Endothelial cell of umbilical vein (primary cell): Measurements from ENCODE around the gene PPME1. TPM values are rescaled to one million over a fixed set of nuclear protein-coding genes. Genes with fewer than 3 reads are reported as not detected.

Experiments used
- BruUV-seq: library from RNA; stranded (reverse); fragments of 400-500 nt; replicated peaks from 2 replicates; lab custom pipeline; 2021; lab: Mats Ljungman, UMichigan
- CTCF ChIA-PET: fragments of 300-600, 350-600 bp; sonication (Branson Sonifier 250); formaldehyde crosslinking; loops from one replicate; lab custom pipeline; 2021; ENCODE audit warnings: antibody characterized with exemption, inconsistent platforms; lab: Charles Lee
- POLR2A ChIA-PET: fragments of 300-600, 350-600 bp; sonication (Branson Sonifier 250); formaldehyde crosslinking; loops from one replicate; lab custom pipeline; 2021; ENCODE audit warnings: antibody characterized with exemption, inconsistent platforms; lab: Charles Lee
- DNase-seq: peaks from one replicate; pipeline ENCODE4 v3.0.0-alpha.2; 2011; ENCODE audit warnings: low read depth, low spot score
- FAIRE-seq: peaks from 2 replicates; lab custom pipeline; 2011; peaks lifted over from hg19 to GRCh38; lab: Jason Lieb, UNC
- H2AFZ ChIP-seq: 2 replicates; pipeline ENCODE4 v1.6.0; 2012; ENCODE audit warnings: low read depth, low read length, control low read depth, inconsistent platforms
- H3K27ac ChIP-seq: 2 replicates; pipeline ENCODE4 v1.5.1; 2011; ENCODE audit warnings: low read depth, mild to moderate bottlenecking, control low read depth, low read length, moderate library complexity; ENCODE audit not compliant: insufficient read depth
- H3K27me3 ChIP-seq, 2 experiments: 2 replicates each; pipeline versions ENCODE4 v1.6.0 to v1.6.1; 2011; ENCODE audit warnings: low read length in 2 of 2, mixed read lengths in 1 of 2; ENCODE audit not compliant: control insufficient read depth in 2 of 2, insufficient read depth in 2 of 2
- H3K36me3 ChIP-seq, 2 experiments: 2 replicates in 1 of 2; 3 replicates in 1 of 2; pipeline ENCODE4 v1.5.1; 2011; ENCODE audit warnings: low read length in 2 of 2, mild to moderate bottlenecking in 1 of 2, moderate library complexity in 1 of 2; ENCODE audit not compliant: control insufficient read depth in 2 of 2, insufficient read depth in 2 of 2; ENCODE audit errors: extremely low read depth in 1 of 2
- H3K4me1 ChIP-seq: 3 replicates; pipeline ENCODE4 v1.5.1; 2011; ENCODE audit warnings: mild to moderate bottlenecking, low read length; ENCODE audit not compliant: control insufficient read depth, insufficient read depth; ENCODE audit errors: extremely low read depth
- H3K4me2 ChIP-seq: 2 replicates; pipeline ENCODE4 v1.6.1; 2011; ENCODE audit warnings: low read length, control low read depth, mixed read lengths; ENCODE audit not compliant: insufficient read depth
- H3K4me3 ChIP-seq, 3 experiments: fragments of 200-600 bp in 1 of 3; sonication (generic), shearing (Covaris generic) in 1 of 3; replicated peaks in 1 of 3; 2 replicates each; pipeline ENCODE4 v1.5.1; 2011 to 2016; ENCODE audit warnings: control low read depth in 3 of 3, low read length in 3 of 3, mild to moderate bottlenecking in 2 of 3, inconsistent platforms in 1 of 3, low read depth in 1 of 3, moderate library complexity in 1 of 3; ENCODE audit not compliant: insufficient read depth in 1 of 3
- H3K79me2 ChIP-seq: 2 replicates; pipeline ENCODE4 v1.6.0; 2012; ENCODE audit warnings: low read length, inconsistent platforms; ENCODE audit not compliant: control insufficient read depth, insufficient read depth
- H3K9ac ChIP-seq: replicated peaks from 2 replicates; pipeline ENCODE3; 2011; ENCODE audit warnings: low read length, control low read depth; ENCODE audit not compliant: insufficient read depth; ENCODE audit errors: extremely low read depth
- H3K9me1 ChIP-seq: replicated peaks from 3 replicates; pipeline ENCODE4 v1.6.0; 2011; ENCODE audit warnings: mild to moderate bottlenecking, low read length; ENCODE audit not compliant: control insufficient read depth, insufficient read depth; ENCODE audit errors: extremely low read depth
- H3K9me3 ChIP-seq: replicated peaks from 2 replicates; pipeline ENCODE4 v1.5.1; 2012; ENCODE audit warnings: low read length, inconsistent platforms; ENCODE audit not compliant: control insufficient read depth, insufficient read depth
- H4K20me1 ChIP-seq: replicated peaks from 2 replicates; pipeline ENCODE3; 2011; ENCODE audit warnings: mild to moderate bottlenecking, low read length; ENCODE audit not compliant: control insufficient read depth, insufficient read depth; ENCODE audit errors: extremely low read depth
- EZH2 ChIP-seq: IDR thresholded peaks from 2 replicates; pipeline ENCODE4 v1.6.1; 2012; ENCODE audit warnings: borderline replicate concordance, low read depth, mild to moderate bottlenecking, moderate library complexity, low read length, inconsistent platforms; ENCODE audit not compliant: severe bottlenecking
- FOS ChIP-seq: IDR thresholded peaks from 2 replicates; pipeline ENCODE4 v1.6.1; 2011; ENCODE audit warnings: mild to moderate bottlenecking, low read length, moderate library complexity, borderline replicate concordance; ENCODE audit not compliant: insufficient read depth
- GATA2 ChIP-seq: IDR thresholded peaks from 2 replicates; pipeline ENCODE4 v1.7.0; 2011; ENCODE audit warnings: low read depth, mild to moderate bottlenecking, moderate library complexity, mixed read lengths, low read length; ENCODE audit not compliant: insufficient read length, insufficient read depth
- MAX ChIP-seq: IDR thresholded peaks from 2 replicates; pipeline ENCODE4 v1.6.1; 2011; ENCODE audit not compliant: insufficient read depth, insufficient read length
- MYC ChIP-seq: IDR thresholded peaks from one replicate; pipeline ENCODE4 v1.6.1; 2011; ENCODE audit warnings: mild to moderate bottlenecking, low read depth, low read length
- POLR2A ChIP-seq: IDR thresholded peaks from 2 replicates; pipeline ENCODE4 v1.6.1; 2012; ENCODE audit warnings: low read depth, mild to moderate bottlenecking, control low read depth, low read length
- POLR2AphosphoS5 ChIP-seq: IDR thresholded peaks from 2 replicates; pipeline ENCODE4 v1.6.1; 2012; ENCODE audit warnings: low read depth, mild to moderate bottlenecking, control low read depth, low read length, moderate library complexity; ENCODE audit not compliant: insufficient read depth
- dilution Hi-C: fragments of 300-500 bp; cut with MboI; formaldehyde crosslinking; loops from one replicate; pipeline ENCODE4 v1.15.0; 2019; ENCODE audit warnings: low sequenced_read_pairs; ENCODE audit not compliant: extremely low pct_ligation_motif_present
- intact Hi-C: fragments of 100-400 bp; cut with micrococcal nuclease; formaldehyde crosslinking; loops from one replicate; pipeline ENCODE4 v1.10.0; 2022
- polyA plus RNA-seq, 4 experiments: library from polyadenylated mRNA; depleted of rRNA in 3 of 4; stranded (reverse) in 3 of 4; unstranded in 1 of 4; fragments of >200 nt; gene quantifications; 2 replicates each; pipeline versions ENCODE4 v1.2.1 to v1.2.3, GENCODE V29; 2011 to 2012; ENCODE audit warnings: missing spikeins in 1 of 4
- total RNA-seq: library from RNA; stranded (reverse); gene quantifications from 2 replicates; pipeline ENCODE4 v1.2.3, GENCODE V29; 2021

Gene PPME1
- total and polyA plus RNA-seq, 2 donors (not counting 3 experiments of a cell fraction or from before 2014, with no cell fraction given), result 37.2 to 49.9 TPM

- dilution Hi-C loops, result no loop called here
- Histone ChIP-seq H3K27ac (no peak overlapping the region), H2AFZ (no peak overlapping the region), H4K20me1 (peaks cover 2% of the 10 kb centered on the region), H3K79me2 (peaks cover 3% of the 10 kb centered on the region), H3K9me3 (no peaks in the 10 kb centered on the region), H3K9me1 (no peaks in the 10 kb centered on the region), H3K4me3 (no peak overlapping the region), H3K4me2 (peak overlapping the region; percentile 17), H3K27me3 (no peaks in the 10 kb centered on the region), H3K36me3 (peaks cover 0 to 3% of the 10 kb centered on the region in 2 experiments), H3K4me1 (peaks cover 7% of the 10 kb centered on the region), H3K9ac (no peak overlapping the region)
- no TSS peak for BruUV-seq
- DNase-seq, result peak; percentile 11
- intact Hi-C loops, result loop anchor here (1.0 kb wide), 1 partner anchor 36 kb away; no protein-coding TSS in a partner anchor
- FAIRE-seq, result no peak
- POLR2A ChIA-PET, result no interaction called here
- TF ChIP-seq FOS, result peak; percentile 9
- no peak for TF ChIP-seq POLR2A
- CTCF ChIA-PET, result interaction anchor here (0.8 to 1.0 kb wide), 2 partner anchors 8 to 234 kb away, joined by 3 read pairs; no protein-coding TSS in a partner anchor
These were observed 16.3 kb upstream of the PPME1 start for GRCh38 chr11:74154620-74155281.

DNA sequence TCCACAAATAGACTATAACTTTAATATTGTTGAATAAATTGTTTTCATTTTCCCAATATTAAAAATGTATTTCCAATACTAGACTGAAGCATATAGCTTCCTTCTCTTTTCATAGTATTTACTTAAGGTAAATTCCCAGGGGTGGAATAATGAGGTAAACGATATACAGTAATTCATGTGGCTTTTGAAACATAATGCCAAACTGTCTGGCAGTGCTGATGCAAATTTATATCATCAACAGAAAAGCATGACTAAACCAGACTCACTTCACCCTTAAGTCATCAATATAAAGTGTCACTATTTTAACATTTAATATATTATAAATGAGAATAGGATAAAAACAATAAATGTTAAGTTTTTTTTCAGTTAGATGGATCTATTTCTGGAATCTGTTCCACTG, 13.9 kb upstream of the PPME1 start:
- H3K9me3 ChIP-seq, result no peaks in the 10 kb centered on the region
- dilution Hi-C loops (no loop called here), intact Hi-C loops (no loop called here)
- no peak overlapping the region for H3K9ac ChIP-seq
- ChIA-PET CTCF (interaction anchor here (1.2 kb wide), 1 partner anchor 8 kb away, joined by 3 read pairs; no protein-coding TSS in a partner anchor), POLR2A (no interaction called here)
- H3K79me2 ChIP-seq, result peaks cover 3% of the 10 kb centered on the region
- peaks cover 7% of the 10 kb centered on the region for H3K4me1 ChIP-seq
- no peak overlapping the region for H3K4me2 ChIP-seq
- no peaks in the 10 kb centered on the region for H3K27me3 ChIP-seq
- no TSS peak for BruUV-seq
- no peak overlapping the region for H2AFZ ChIP-seq
- DNase-seq, result no peak
- no peak overlapping the region for H3K4me3 ChIP-seq
- H3K9me1 ChIP-seq, result no peaks in the 10 kb centered on the region
- no peak overlapping the region for H3K27ac ChIP-seq
- TF ChIP-seq POLR2AphosphoS5 (no peak), MYC (no peak), EZH2 (no peak), GATA2 (no peak), FOS (no peak), MAX (no peak)
- H3K36me3 ChIP-seq, result peaks cover 3 to 4% of the 10 kb centered on the region in 2 experiments
- FAIRE-seq, result no peak
- no peaks in the 10 kb centered on the region for H4K20me1 ChIP-seq
